Non-pigmented ciliary epithelial cell (primary cell): ENCODE data around the gene ZNF716.
"Not testable (repeated sequence)": the region's sequence is repeated elsewhere in the genome, so short reads cannot be mapped to it uniquely, and the experiment has no call there.

Experiments used
- DNase-seq: peaks from one replicate; pipeline ENCODE4 v3.0.0-alpha.2; 2010; ENCODE audit warnings: low read depth

Gene ZNF716

DNA sequence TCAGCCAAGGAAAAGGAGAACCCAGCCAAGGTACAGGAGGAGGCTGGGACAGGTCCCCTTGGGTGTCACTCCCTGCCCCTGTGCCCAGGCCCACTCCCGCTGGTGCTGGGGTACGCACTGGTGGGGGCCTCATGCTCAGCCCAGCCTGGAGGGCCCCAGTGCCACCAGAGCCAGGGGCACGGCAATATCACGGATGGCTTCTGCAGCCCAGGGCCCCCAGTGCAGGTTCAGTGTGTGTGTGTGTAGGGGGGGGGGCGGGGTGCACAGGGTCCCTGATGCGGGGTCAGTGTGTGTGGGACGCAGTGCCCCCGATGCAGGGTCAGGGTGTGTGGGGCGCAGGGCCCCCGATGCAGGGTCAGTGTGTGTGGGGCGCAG is 23.4 kb upstream of the ZNF716 start:
- DNase-seq: no peak

DNA sequence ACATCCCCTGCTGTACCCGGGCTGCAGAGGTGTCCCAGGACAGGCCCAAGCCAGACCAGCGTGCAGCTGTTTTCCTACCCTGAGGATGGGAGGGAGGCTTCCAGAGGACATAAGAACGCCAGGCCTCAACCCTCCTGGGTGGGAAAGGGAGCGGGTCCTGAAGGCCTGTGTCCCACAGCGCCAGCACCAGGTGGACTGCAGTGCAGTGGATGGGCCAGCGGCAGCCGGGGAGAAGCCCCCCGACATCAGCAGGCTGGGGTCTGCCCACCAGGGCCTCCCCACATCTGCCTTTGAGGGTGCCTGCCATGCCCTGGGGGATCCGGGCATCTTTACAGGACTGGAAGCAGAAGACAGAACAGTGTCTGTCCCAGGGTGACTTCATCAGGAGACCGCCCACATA is 22.8 kb upstream of the ZNF716 start:
- no peak for DNase-seq

DNA sequence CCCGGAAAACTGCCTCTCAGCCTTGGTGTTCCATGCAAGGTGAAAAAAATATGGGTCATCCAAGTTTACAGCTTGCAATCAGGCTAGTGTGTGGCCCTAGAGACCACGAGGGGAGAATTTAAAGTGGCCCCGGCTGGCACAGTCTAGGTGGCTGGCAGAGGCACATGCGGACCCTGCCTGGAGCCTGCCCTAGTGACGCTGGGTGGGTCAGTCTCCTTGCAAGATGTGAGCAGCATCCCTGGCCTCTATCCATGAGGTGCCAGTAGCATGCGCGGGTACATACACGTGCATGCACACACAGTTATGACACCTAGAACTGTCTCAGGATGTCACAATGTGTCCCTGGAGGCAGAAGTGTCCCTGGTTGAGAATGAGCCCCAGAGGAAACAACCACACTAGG is 22.4 kb upstream of the ZNF716 start:
- no peak for DNase-seq

DNA sequence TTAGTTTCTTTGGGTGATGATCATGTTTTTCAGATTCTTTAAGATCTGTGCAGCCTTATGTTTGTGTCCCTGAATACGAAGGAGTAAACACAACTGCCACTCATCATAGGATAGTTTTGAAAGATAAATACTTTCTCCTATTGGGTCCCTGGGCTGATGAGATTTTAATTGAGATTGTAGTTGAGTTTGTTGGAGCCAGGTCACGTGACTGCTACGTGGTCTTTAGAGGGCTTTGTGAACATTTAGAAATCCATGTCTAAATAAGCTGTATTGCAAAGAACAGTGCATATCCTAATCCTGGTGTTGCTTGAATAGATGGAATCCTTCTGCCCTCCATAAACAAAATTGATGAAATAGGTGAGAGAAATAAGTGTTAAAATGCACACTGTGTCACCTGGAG is 17.4 kb upstream of the ZNF716 start:
- DNase-seq: no peak

DNA sequence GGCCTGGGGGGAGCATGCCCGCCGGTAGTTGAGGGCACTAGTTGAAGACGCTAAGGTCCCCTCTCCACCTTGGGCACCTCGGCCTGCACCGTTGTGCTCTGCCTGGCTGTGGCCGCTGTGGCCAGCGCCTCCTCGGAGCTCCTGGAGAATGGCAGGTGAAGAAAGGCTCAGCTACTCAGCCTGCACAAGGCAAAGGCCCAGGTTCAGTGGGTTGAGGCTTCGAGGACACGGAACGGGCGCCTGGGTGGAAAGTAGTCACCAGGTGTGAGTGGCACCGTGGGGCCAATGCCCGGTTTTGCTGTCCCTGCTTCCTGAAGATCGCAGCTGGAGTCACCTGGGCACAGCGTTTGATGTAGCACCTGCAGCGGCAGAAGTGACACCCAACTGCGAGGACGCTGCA is 12.4 kb upstream of the ZNF716 start:
- DNase-seq: no peak

DNA sequence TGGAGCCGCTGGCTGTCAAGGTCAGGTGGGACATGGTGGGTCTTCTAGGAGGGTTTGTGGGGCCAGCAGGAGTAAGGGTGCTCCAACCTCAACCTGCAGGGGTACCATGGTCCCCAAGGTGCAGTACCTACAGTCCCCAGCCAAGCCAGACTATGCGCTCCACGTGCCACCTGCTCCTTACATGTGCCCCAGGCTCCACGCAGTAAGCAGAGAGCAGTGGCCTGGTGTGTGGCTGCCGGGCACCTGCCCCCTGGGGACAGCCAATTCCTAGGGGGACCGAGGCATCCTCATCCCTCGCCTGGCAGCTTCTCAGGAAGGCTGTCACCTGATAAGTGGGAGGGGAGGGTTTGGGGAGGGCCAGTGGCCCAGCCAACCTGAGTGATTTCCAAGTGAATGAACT is 11.7 kb upstream of the ZNF716 start:
- no peak for DNase-seq

DNA sequence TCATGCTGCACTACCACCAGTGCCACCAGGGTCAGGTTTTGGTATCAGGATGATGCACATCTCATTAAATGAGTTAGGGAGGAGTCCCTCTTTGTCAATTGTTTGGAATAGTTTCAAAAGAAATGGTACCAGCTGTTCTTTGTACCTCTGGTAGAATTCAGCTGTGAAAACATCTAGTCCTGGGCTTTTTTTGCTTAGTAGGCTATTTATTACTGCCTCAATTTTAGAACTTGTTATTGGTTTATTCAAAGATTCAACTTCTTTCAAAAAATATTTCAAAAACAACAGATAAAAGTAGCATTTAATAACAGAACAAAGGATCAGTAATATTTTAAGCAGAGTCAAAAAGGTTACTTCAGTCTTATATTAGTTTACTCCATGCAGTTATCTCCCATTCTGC is 6.4 kb upstream of the ZNF716 start:
- DNase-seq: no peak

DNA sequence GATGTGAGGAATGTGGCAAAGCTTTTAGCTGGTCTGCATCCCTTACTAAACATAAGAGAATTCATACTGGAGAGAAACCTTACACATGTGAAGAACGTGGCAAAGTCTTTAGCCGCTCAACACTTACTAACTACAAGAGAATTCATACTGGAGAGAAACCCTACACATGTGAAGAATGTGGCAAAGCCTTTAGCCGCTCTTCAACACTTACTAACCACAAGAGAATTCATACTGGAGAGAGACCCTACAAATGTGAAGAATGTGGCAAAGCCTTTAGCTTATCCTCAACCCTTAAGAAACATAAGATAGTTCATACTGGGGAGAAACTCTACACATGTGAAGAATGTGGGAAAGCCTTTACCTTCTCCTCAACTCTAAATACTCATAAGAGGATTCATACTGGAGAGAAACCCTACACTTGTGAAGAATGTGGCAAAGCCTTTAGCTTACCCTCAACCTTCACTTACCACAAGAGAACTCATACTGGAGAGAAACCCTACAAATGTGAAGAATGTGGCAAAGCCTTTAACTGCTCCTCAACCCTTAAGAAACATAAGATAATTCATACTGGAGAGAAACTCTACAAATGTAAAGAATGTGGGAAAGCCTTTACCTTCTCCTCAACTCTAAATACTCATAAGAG is 19.3 kb downstream of the ZNF716 start:
- not testable (repeated sequence) for DNase-seq

DNA sequence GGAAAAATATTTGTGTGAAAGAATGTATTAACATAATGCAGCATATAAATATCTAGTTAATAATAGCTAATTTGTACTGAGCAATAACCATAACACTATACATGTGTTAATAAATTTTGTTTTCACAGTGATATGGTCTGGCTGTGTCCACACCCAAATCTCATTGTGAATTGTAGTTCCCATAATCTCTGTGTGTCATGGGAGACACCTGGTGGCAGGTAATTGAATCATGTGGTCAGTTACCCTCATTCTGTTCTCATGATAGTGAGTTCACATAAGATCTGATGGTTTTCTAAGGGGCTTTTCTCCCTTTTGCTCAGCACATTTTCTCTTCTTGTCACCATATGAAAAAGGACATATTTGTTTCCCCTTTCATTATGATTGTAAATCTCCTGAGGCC is 30.3 kb downstream of the ZNF716 start:
- not testable (repeated sequence) for DNase-seq

DNA sequence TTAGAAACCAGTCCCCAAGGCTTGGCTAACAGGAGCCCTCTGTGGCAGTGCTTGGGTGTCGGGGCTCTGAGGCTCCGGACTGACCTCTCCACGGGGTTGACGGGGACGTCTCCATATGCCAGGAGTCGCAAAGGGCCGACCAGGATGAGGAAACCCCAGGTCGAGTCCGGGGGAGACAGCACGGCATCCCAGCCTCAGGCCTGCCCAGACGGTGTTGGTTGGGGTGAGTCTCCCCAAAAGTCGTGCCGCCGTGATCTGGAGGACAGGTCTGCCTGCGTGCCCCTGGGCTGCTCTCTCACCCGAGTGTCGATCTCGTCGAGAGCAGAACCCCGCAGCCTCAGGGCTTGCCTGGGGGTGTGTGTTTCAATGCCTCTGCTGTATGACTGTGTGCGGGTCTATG is 35.0 kb downstream of the ZNF716 start:
- not testable (repeated sequence) for DNase-seq

DNA sequence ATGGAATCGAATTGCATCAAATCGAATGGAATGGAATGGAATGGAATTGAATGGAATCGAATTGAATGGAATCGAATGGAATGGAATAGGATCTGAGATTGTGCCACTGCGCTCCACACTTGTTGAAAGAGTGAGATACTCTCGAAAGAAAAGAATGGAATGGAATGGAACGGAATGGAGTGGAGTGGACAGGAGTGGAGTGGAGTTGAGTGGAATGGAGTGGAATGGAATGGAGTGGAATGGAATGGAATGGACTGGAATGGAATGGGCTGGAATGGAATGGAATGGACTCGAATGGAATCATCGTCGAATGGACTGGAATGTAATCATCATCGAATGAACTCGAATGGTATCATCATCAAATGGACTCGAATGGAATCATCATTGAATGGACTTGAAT is 38.0 kb downstream of the ZNF716 start:
- DNase-seq: no peak

DNA sequence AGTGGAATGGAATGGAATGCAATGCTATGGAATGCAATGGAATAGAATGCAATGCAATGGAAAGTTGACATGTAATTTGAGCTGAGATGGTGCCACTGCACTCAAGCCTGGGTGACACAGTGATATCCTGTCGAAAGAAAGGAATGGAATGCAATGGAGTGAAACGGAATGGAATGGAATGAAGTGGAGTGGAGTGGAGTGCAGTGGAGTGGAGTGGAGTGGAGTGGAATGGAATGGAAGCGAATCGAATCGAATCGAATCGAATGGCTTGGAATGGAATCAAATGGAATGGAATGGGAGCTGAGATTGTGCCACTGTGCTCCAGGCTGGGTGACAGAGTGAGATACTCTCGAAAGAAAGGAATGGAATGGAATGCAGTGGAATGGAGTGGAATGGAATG is 45.1 kb downstream of the ZNF716 start:
- DNase-seq: not testable (repeated sequence)

DNA sequence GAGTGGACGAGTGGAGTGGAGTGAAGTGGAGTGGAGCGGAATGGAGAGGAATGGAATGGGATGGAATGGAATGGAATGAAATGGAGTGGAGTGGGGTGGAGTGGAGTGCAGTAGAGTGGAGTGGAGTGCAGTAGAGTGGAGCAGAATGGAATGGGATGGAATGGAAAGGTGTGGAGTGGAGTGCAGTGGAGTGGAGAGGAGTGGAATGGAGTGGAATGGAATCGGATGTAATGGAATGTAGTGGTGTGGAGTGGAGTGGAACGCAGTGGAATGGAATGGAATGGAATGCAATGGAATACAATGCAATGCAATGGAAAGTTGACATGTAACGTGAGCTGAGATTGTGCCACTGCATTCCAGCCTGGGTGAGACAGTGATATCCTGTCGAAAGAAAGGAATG is 46.4 kb downstream of the ZNF716 start:
- no peak for DNase-seq

DNA sequence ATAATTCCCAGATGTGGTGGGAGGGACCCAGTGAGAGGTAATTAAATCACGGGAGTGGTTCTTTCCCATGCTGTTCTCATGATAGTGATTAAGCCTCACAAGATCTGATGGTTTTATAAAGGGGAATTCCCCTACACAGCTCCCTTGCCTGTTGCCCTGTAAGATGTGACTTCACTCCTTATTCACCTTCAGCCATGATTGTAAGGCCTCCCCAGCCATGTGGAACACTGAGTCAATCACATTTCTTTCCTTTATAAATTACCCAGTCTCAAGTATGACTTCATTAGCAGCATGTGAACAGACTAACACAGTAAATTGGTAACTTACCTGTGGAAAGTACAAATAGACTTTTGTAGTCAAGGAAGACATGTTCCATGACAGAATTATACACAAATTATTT is 55.2 kb downstream of the ZNF716 start:
- DNase-seq: no peak
